NCI-H2081 treated with DMSO at 0.1 percent for 48 hours (cell line): ENCODE data around the gene EIF3K.

ENCODE experiments used
- DNase-seq: peaks from one replicate; lab custom pipeline; 2025; lab: John Stamatoyannopoulos, UW

EIF3K gene

DNA sequence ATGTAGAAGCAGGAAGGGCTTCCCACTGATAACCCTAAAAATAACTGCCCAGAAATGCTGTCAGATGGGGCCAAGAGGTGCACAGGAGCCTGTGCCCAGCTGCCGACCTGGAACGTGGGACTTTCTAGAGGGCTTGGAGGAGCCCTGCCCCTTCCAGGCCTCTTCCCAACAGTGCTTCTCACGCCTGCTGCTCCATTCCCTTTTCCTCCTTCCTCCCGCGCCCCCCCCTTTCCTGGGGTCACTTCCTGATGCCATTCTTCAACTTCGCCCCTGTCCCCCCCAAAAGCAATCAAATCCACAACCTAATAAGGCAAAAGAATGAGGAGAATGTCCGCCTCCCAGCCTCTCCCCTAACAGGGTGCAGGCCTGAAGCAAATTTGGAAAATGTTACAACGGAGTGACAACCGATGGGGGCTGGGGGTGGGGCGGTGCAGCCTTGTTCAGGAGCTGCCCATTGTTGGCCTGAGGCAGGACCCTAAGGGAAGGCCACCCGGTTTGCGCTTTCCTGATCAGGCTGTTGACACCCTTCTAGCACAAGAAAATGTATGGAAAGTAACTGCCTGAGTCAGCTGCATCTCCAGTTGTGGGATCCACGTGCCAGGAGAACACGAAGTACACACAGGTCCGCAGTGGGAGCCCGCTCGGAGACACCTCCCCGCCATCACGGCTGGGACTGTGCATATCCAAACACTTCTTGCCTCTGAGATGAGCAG is 47.1 kb downstream of the EIF3K start:
- DNase-seq, result no peak

DNA sequence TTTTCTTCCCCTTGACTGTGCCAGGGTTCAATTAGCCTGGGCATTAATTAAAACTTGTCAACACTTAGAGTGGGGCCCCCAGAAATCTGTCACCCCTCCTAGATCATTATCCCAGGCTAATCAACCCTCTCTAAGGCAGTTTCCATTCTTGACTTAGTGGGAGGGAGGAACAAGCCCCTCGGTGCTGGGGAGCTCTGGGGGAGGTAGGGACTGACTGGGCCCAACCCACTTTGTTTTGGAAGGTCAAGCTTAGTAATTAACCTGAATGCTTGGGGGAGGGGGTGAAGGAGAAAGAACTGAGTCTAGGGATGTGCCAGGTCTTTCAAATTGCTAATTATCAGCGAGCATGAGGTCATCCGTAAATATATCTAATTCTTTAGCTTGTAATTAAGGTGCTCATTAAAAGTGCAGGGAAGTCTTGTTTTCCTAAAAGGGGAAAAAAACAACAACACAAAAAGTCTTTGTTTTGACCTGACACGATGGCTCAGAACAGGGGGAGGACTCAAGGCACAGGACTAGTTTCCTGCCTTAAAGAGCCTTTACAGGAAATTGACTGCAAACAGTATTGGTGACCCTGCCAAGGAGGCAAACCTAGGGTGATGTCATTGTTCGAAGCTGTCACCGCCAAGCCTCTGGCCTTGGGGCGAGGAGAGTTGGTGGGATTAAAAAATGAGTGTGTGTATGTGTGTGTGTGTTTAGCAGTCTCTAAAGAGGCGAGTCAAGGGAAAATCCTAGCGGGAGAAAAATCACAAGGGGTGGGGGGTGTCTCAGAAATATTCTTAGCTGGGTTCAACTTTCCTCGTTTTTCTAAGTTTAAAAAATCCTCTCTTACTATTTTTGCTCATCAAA is 47.9 kb downstream of the EIF3K start:
- DNase-seq, result no peak

DNA sequence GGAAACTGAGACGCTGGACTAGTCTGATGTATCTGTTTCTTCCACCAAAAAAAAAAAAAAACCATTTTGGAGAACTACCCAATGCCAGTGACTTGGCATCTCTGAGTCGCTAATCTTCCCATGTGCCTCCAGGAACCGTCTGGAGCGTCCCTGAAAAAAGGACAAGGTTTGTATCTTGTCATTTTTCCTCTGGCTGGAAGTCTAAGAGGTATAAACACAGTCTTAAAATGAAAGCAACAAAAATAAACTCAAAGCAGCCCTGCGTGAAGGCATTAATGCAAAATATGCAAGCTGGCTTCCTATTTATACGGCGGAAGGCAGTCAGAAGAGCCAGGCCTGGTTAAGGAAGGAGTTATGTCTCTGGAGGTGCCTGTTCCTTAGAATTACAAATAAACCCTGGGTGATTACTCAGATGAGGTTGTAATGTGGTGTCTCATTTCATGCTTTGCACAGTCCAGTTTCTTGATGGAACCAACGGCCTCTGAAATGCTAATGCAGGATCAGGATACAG is 48.7 kb downstream of the EIF3K start:
- DNase-seq, result no peak

DNA sequence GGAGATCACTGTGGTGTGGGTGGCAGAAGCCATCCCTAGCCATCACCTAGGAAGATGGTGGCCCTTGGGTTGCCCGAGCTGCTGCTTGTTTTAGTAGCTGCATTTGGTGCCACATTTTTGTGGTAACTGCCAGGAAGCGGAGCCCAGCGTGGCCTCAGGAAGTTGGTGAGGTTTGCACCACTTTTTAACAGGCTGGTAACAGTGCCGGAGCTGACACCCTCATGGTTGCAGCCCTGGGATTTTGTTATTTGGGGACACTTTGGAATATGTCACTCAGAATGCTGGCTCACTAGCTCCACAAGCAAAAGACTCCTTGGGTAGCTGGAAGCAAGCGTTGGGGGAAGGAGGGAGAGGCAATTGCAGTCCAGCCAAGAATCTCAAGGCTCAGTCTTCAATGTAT is 50.6 kb downstream of the EIF3K start:
- no peak for DNase-seq

DNA sequence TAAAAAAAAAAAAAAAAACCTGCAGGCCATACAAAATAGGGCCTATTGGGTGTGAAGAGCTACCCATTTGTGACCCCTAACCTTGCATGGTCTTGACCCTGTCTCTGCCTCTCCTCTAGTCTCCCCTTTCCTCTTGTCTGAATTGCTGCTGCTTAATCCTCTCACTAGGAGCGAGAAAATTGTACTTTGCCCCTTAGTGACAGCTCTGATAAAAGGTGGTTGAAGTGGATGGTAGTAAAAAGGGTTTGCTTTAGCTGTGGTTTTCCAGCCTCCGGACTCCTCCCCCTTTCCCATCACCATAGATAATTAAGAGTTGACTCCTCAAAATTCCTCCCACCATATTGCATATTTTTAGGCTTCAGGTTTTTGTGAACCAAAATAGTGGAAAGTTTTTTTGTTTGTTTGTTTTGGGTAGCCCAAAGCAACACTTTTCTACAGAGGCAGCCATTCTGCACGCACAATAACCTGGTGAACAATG is 52.0 kb downstream of the EIF3K start:
- DNase-seq, result no peak

DNA sequence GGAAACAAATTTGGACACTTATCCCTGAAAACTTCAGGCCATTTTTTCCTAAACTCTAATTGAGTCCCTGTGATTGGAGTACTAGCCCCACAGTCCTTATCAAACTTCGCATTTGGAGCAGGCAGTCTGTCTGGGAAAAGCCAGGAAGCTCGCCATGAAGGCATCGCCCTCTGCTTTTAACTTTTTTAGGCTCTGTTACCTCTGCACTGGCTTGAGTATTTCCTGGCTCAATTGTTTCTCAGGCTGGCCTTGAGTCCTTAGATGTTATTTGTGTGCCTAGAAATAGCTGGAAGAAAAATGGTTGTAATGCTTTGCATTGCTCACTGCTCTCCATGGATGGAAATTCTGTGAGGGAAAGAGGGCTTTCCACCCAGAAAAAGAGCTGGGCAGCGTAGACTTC is 52.7 kb downstream of the EIF3K start:
- DNase-seq, result no peak

DNA sequence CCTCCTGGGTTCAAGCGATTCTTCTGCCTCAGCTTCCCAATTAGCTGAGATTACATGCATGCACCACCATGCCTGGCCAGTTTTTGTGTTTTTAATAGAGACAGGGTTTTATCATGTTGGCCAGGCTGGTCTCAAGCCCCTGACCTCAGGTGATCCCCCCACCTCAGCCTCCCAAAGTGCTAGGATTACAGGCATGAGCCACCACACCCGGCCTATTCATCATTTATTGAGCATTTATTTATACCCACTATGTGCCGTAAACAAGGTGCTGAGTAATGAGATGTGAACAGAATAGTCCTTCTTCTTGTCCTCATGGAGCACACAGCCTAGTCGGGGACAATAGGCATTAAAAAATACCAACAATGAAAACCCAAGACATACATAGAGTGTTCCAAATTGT is 54.0 kb downstream of the EIF3K start:
- DNase-seq, result no peak

DNA sequence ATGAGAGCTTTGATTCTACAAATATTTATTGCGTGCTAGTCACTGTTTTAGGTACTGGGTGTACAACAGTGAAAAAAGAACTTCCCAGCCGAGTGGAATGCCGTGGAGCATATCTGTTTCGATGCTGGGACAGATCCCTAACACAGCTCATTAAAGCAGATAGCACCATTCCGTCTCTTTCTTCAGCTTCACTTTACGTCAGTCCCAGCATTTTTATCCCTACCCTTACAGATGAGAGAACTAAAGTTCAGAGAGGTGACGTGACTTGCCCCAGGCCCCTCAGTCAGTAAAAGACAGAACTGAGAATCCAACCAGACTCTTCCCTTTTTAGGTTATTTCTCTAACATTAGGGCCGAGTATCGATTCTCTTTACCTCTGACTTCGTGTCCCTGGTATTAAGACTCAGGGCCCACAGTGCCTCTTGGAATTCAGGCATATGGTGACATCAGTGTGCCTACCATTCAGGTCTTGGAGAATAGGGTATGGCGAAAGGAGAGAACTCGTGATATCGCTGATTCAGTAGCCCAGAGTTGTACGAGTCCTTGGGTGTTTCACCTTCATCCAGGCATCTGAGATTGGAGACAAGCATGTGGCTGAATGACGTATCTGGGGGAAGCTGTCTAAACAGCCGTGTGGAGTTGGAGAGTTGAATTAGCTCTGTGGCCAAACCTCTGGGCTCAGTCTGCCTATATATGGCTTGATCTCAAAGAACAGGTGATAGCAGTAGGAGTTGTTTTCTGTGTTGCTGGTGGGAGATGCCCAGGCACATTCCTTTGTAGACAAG is 55.6 kb downstream of the EIF3K start:
- DNase-seq, result no peak

DNA sequence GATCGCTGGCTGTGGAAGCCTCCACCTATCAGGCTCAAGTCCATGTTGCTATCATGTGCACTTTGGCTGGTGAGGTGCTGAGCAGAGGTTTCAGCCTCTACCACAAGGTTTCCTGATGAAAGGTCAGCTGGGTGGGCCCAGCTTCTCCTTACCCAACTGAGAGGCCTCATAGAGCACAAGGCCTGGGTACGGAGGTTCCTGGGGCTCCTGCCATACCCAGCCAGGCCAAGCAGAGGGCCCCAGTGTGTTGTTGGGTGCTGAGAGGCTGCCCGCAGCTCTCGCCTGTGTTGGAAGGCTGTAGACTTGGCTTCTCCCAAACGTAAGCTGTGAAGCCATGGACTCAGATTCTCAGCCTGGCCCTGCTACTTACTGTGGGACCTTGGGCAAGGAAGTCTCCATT is 56.6 kb downstream of the EIF3K start:
- no peak for DNase-seq

DNA sequence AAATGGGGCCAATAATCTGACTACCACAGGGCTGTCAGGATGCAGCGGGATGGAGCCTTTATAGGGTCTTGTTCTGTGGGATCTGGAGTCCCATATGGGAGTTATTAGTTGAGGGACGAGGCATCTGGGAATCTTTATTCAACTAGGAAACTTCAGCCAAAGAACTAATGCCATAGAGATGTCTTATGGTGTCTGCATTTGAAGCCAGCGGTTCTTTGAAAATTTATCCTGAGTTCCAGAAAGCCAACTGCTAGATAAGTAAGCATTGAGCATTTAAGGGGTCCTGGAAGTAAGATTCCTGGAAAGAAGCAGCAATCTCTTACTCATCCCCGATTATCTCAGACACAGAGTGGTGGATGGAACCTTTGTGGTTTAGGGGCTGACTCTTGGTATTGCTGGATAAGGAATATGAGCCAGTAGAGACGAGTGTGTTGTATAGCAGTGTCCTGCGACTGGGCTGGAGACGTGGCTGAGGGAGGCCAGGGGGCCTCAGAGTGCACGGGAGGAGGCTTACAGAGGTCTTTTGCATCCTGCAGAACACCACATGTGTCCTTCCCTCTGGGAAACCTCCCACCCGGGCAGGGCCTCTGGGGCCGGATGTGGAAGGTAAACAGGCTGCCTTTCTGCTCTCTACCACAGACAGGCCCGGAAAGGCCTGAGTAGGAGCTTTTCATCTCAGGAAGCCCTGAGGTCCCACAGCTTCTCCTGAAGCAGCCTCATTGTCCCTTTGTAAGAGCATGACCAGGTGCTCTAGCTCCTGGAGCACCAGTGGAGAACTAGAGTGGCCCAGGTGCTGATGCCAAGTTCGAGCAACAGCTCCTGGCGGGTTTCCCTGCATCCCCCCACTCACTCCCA is 57.3 kb downstream of the EIF3K start:
- DNase-seq, result no peak

DNA sequence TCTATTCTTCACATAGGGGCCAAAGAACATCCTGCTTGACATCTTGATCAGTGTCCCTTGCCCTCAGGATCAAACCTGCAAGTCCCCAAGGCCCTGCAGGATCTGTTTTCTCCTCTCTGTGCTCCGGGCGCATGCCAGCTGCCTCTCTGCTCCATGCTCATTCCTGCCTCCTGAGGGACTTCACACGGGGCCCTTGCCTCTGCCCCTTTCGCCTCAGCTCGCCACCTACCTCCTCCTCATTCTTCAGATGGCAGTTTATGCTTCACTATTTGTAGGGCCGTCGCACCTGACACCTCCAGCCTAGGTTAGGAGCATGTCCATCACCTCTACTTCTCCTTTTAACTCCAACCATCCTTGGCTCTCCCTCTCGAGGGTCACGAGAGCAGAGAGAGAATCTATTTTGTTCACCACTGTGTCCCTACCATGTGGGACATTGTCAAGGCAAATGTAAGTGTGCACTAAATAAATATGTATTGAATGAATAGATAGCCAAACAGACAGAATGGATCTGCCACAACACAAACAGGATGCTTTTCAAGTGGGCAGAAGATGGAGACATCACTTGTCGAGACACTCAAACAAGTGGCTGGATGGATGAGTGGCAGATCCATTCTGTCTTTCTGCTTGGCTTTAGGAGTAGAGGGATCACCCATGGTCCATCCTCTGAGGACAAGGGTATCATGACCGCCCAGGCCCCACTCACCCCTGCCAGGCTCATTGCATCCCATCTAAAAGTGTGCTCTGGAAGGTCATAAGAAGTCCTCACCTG is 58.1 kb downstream of the EIF3K start:
- DNase-seq, result no peak

DNA sequence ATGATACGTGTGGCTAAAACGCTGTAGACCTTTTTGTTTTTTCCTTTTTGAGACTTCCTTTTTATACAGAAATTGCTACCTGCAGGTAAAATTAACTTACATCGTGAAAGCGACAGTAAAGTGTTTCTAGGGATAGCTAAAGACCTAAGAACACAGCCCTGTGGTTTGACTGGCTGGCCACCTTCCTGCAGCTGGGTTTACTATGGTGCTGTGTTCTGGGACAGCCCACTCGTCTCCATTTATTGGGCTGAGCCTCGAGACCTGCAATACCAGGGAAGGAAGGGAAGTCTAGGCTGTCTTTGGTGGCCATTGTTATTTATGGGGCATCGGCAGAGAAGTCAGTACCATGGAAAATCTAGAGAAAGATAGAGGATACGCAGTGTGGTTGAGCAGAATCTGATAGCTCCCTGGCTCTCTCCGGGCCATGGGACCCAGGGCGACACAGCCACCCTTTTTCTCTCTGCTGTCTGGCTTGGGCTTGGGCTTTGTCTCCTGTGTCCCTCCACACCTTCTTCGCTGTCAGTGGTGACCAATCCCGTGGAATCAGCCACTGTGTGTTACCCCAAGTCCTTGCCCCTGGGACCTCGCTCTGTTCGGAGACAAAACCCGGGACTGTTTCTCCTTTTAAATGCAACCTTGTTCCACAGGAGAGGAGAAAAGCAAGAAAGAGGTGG is 59.4 kb downstream of the EIF3K start:
- no peak for DNase-seq

DNA sequence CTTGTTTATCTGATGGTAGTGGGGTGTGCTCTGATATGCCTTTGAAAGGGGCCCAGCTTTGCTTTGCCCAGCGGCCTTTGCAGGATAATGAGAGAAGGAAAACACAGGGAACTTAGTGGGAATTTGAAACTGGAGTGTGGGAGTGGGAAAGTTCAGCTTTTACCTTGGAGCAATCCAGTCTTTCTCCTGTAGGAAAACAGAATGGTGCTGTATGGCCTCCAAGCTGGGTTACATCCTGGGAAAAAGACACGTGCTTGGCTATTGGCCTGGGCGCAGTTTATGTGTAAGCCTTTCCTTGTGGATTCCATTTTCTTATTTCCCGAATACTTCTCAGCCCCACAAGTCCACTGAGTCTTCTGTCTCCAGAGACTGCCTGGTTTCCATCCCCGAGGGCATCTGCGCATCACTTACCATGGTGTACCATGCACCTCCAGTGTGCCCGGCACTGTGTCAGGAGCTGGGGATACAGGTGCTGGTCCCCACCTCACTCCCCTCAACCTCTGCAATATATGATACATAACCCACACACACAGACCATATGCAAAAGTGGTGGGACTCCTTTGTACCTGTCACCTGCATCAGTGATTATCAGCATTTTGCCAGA is 60.0 kb downstream of the EIF3K start:
- DNase-seq, result no peak

DNA sequence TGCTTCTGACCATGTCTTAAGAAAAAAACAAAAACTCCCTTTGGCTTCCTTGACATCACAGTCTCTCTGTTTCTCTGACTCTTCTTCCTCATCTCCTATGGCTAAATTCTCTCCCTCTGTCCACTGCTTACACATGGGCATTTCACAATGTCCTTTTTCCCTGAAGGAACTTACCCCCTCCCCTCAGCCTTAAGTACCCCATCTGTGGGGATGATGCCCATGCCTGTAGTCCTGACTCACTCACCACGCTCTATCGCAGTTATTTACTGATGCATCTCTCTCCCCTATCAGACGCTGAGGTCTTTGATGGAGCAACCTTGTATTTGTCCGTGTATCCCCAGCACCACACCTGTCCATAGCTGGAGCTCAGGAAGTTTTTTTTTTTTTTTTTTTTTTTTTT is 60.9 kb downstream of the EIF3K start:
- DNase-seq, result no peak

DNA sequence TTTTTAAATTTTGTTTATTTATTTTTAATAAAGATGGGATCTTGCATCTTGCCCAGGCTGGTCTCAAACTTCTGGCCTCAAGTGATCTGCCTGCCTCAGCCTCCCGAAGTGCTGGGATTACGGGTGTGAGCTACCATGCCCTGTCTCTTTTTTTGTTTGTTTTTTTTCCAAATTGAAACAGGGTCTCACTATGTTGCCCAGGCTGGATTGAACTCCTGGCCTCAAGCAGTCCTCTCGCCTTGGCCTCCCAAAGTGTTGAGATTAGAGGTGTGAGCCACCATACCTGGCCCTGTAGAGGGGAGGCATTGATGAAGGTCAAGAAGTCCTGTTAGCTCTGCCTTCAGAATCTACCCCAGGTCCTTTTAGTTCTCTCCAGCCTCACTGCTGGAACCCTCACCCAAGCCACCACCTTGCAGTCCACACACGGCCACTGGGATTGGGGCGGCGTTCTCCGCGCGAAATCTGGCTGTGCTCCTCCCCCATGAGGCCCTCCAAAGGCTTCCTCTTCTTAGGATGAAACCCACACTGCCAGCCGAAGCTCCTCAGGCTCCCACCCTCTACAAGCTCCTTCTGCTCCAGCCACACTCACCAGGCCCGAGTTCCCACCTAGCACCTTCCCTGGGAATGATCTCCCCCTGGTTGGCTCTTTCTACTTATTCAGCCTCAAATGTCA is 63.3 kb downstream of the EIF3K start:
- no peak for DNase-seq

DNA sequence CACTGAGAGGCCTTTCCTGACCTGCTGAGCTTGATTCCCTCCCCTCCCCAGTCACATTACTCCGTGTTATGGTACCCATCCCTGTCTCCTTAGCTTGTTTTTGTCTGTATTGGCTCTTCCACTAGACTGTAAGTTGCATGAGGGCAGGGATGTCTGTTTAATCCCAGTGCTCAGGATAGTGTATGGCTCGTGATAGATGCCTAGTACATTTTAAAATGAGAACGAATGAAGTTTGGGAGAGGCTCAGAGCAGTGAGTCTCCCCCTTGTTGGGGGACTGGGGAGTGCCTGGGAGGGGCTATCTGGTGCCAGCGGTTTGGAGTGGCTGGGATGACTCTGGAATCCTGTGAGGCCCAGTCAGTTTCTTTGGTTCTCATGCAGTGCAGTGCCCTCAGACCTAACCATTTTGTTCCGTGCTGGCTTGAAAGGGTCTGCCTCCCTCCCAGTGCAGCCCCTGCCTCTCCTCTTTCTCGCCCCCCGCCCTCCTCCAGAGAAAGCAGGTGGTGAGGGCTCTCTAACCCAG is 63.9 kb downstream of the EIF3K start:
- DNase-seq, result no peak

DNA sequence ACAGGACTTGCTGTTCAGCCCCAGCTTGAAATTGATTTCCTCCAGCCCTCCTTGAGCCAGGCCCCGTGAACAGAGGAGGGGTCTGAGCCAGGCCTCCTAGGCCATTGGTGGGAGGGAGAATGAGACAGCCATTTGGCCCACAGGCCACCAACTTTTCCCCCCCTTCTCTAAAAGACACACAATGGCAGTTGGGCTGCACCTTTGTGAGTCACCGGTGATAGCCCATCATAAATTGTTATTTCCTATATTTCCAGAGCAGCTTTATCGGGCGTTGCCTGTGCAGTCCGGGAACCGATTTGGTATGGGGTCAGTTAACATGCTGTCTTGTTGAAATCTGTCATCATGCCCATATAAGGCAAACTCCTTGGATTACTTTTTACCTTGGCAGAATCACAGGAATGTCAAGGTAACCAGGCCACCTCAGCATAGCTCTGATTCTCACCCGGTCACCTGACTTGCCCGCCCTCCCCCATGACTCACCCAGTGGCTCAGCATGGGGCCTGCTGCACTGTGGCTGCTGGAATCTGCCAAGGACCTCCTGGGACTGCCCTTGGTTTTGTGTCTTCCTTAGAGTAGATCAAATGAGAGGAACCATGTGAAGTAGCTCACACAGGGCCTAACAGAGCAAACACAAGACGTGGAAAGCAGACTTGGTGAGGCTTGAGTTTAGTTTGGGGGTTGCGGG is 64.5 kb downstream of the EIF3K start:
- DNase-seq, result no peak
